ENCODE measurements around the gene SSBP3.

Gene SSBP3

DNA sequence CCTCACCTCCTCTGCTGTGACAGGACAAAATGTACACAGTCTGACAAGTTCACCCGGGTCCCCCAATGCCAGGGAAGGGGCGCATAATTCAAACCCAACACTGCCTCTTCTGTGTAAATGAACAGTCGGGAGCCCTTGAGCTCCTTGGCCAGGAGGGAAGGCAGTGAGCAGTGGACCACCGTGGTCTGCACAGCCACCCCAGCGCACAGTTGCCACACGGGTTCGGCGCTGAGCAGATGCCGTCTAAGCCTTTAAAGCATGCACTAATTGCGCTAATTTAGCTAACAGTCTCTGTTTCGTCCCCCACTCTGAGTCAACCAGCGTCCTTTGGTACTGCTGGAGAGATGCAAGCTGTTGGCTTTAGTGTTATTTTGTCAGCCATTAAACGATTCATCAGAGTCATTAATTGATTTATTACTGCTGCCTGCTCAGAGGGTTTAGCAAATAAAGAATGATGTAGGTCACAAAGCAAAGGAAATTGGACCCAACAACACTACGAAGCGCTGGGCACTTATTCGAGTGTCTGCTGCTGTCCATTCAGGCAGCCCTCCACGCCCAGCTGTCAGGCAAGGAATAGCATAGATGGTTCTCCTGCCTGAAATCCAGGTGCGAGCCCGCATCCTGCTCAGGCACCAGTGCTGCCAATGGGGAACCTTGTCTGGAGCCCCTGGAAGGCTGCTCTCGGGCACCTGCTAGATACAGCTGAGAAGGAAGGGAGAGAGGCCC, 114.8 kb downstream of the SSBP3 start:
- H3K9me3 ChIP-seq (ENCODE audit: low read depth, low read length), result no peaks in the 10 kb centered on the region
- no peak for DNase-seq (ENCODE audit: low read depth, low spot score)
- no peak overlapping the region for H3K4me3 ChIP-seq
- H3K27ac ChIP-seq, result no peak overlapping the region
- TF ChIP-seq EZH2 (IDR thresholded peaks at IDR 0.05), result no peak
- no peak for TF ChIP-seq POLR2AphosphoS5 (IDR thresholded peaks at IDR 0.05; ENCODE audit: borderline replicate concordance, low read depth, low read length)
- TF ChIP-seq FOXP2 (optimal IDR thresholded peaks at IDR 0.05; ENCODE audit: control extremely low read depth, extremely low read length, insufficient read depth), result no peak
- no peaks in the 10 kb centered on the region for H3K36me3 ChIP-seq (ENCODE audit: insufficient read depth, low read length)
- no peak overlapping the region for H3K9ac ChIP-seq (ENCODE audit: insufficient read length)

GRCh38 chr1:54290506-54291184, 115.5 kb downstream of the SSBP3 start:
- H3K27ac ChIP-seq, result 0 out of 2 replicates have a peak overlapping the region, but pooled peaks have one; percentile 11
- no peak for TF ChIP-seq POLR2AphosphoS5 (IDR thresholded peaks at IDR 0.05; ENCODE audit: borderline replicate concordance, low read depth, low read length)
- no peak for TF ChIP-seq EZH2 (IDR thresholded peaks at IDR 0.05)
- TF ChIP-seq FOXP2 (optimal IDR thresholded peaks at IDR 0.05; ENCODE audit: control extremely low read depth, extremely low read length, insufficient read depth), result no peak
- H3K9ac ChIP-seq (ENCODE audit: insufficient read length), result no peak overlapping the region
- H3K36me3 ChIP-seq (ENCODE audit: insufficient read depth, low read length), result no peaks in the 10 kb centered on the region
- no peaks in the 10 kb centered on the region for H3K9me3 ChIP-seq (ENCODE audit: low read depth, low read length)
- no peak for DNase-seq (ENCODE audit: low read depth, low spot score)
- no peak overlapping the region for H3K4me3 ChIP-seq

DNA sequence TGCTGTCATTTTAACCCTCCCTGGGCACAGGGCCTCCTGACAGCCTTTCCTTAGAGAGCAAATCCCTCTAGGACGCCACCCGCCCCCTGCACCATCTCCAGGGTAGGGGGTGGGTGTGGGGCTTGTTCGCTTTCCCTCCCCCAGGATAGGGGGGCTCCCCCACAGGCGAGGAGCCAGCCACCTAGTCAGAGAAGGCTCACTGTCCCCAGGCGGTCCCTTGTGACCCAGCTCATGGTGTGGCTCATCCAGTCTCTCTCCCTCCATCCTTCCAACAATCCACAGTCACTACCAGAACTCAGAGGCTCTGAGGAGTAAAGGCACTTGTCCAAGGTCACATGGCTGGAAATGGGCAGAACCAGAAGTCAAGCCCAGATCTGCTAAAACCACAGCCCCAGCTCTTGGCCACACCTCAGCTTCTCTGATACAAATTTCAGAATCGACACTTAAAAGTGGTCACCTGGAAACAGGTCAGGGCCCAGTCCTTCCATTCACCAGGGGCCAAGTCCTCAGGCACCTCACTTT, 116.4 kb downstream of the SSBP3 start:
- Histone ChIP-seq H3K9me3 (ENCODE audit: low read depth, low read length) (no peaks in the 10 kb centered on the region), H3K9ac (ENCODE audit: insufficient read length) (no peak overlapping the region), H3K4me3 (no peak overlapping the region), H3K27ac (no peak overlapping the region), H3K36me3 (ENCODE audit: insufficient read depth, low read length) (no peaks in the 10 kb centered on the region)
- TF ChIP-seq POLR2AphosphoS5 (IDR thresholded peaks at IDR 0.05; ENCODE audit: borderline replicate concordance, low read depth, low read length) (no peak), FOXP2 (optimal IDR thresholded peaks at IDR 0.05; ENCODE audit: control extremely low read depth, extremely low read length, insufficient read depth) (no peak), EZH2 (IDR thresholded peaks at IDR 0.05) (no peak)
- DNase-seq (ENCODE audit: low read depth, low spot score), result no peak

DNA sequence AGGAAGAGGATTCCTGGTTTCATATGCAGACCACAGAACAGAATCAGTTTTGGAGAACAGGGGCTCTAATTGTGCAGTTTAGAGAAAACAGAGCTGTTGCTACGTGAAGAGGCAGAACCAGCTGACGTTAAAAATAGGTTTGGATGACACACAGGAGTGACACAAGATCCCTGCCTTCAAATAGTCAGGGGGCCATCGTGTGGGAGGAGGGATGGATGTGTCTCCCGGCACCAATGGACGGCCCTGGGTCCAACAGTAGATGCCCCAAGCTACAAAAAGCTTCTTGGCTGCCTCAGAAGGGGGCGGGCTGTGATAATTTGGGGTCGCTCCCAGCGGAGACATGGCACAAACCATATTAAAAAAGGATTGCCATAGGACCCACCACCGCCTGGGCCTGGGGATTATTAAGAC, 118.4 kb downstream of the SSBP3 start:
- peak overlapping the region; percentile 90 for H3K27ac ChIP-seq
- H3K9ac ChIP-seq (ENCODE audit: insufficient read length), result no peak overlapping the region
- no peaks in the 10 kb centered on the region for H3K9me3 ChIP-seq (ENCODE audit: low read depth, low read length)
- TF ChIP-seq POLR2AphosphoS5 (IDR thresholded peaks at IDR 0.05; ENCODE audit: borderline replicate concordance, low read depth, low read length), result no peak
- no peak for TF ChIP-seq FOXP2 (optimal IDR thresholded peaks at IDR 0.05; ENCODE audit: control extremely low read depth, extremely low read length, insufficient read depth)
- TF ChIP-seq EZH2 (IDR thresholded peaks at IDR 0.05), result no peak
- H3K36me3 ChIP-seq (ENCODE audit: insufficient read depth, low read length), result no peaks in the 10 kb centered on the region
- H3K4me3 ChIP-seq, result peak overlapping the region; percentile 57
- DNase-seq (ENCODE audit: low read depth, low spot score), result no peak

DNA sequence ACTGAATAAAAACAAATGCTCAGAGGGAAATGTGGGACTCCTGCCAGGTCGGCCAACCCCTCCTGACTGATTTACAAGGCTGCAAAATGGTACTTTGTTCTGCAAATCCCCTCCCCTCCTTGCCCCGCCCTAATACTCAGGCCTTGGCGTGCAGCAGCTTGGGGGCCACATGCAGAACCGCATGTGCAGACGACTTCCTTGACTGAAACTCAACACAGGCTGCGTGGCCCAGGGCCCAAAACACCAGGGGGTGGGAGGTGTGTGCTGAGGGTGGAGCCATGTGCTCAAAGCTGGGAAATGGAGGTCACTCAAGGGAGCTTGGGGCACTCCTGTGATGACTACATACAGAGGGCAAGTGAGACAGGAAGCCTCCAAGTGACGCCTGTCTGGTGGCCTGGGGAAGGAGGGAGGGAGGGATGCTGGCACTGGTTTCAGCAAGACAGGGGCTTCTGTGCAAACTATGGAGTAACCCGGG, 119.0 kb downstream of the SSBP3 start:
- DNase-seq (ENCODE audit: low read depth, low spot score), result peak; percentile 56
- Histone ChIP-seq H3K9ac (ENCODE audit: insufficient read length) (no peak overlapping the region), H3K36me3 (ENCODE audit: insufficient read depth, low read length) (no peaks in the 10 kb centered on the region), H3K27ac (peak overlapping the region; percentile 90), H3K9me3 (ENCODE audit: low read depth, low read length) (no peaks in the 10 kb centered on the region), H3K4me3 (peak overlapping the region; percentile 57)
- TF ChIP-seq FOXP2 (optimal IDR thresholded peaks at IDR 0.05; ENCODE audit: control extremely low read depth, extremely low read length, insufficient read depth), result peak; percentile 35
- TF ChIP-seq POLR2AphosphoS5 (IDR thresholded peaks at IDR 0.05; ENCODE audit: borderline replicate concordance, low read depth, low read length), result peak; percentile 30; the same call in 1 of the 2 replicates
- TF ChIP-seq EZH2 (IDR thresholded peaks at IDR 0.05), result no peak

DNA sequence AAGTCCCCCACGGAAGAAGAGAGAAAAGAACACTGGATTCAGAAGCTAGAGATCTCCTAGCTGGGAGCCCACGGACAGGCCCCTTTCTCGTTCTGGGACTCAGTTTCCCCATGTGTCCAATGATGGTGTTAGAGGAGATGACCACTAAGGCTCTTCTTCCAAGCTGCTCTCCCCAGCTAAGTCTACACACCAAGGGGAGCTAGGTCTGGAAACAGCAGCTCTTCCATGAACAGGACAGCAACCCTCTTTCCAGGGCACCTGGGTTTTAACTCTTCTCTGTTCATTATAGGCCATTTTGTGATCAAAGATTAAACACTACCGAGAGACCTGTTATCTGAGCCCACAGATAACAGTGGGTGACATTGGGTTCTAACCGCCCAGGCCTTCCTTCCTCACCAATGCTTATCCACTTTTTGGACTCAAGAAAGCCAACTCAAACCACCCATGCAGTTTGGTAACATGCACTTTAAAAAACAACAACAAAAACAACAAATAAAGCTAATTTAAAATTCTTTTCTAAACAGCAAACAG, 120.3 kb downstream of the SSBP3 start:
- Histone ChIP-seq H3K27ac (no peak overlapping the region), H3K9ac (ENCODE audit: insufficient read length) (no peak overlapping the region), H3K36me3 (ENCODE audit: insufficient read depth, low read length) (no peaks in the 10 kb centered on the region; the same call in 1 of the 2 replicates), H3K9me3 (ENCODE audit: low read depth, low read length) (no peaks in the 10 kb centered on the region), H3K4me3 (no peak overlapping the region)
- DNase-seq (ENCODE audit: low read depth, low spot score), result no peak
- TF ChIP-seq FOXP2 (optimal IDR thresholded peaks at IDR 0.05; ENCODE audit: control extremely low read depth, extremely low read length, insufficient read depth) (no peak), POLR2AphosphoS5 (IDR thresholded peaks at IDR 0.05; ENCODE audit: borderline replicate concordance, low read depth, low read length) (no peak), EZH2 (IDR thresholded peaks at IDR 0.05) (no peak)

- TF ChIP-seq POLR2AphosphoS5 (IDR thresholded peaks at IDR 0.05; ENCODE audit: borderline replicate concordance, low read depth, low read length), result no peak
- no peak for TF ChIP-seq EZH2 (IDR thresholded peaks at IDR 0.05)
- no peak for TF ChIP-seq FOXP2 (optimal IDR thresholded peaks at IDR 0.05; ENCODE audit: control extremely low read depth, extremely low read length, insufficient read depth)
- Histone ChIP-seq H3K9me3 (ENCODE audit: low read depth, low read length) (no peaks in the 10 kb centered on the region), H3K4me3 (no peak overlapping the region), H3K9ac (ENCODE audit: insufficient read length) (no peak overlapping the region), H3K27ac (0 out of 2 replicates have a peak overlapping the region, but pooled peaks have one; percentile 44), H3K36me3 (ENCODE audit: insufficient read depth, low read length) (peaks cover 9% of the 10 kb centered on the region)
- DNase-seq (ENCODE audit: low read depth, low spot score), result no peak
Observed at GRCh38 chr1:54284781-54285529, 121.2 kb downstream of the SSBP3 start.
